HepG2 (cell line): Measurements from ENCODE around the gene FERMT2. TPM values are rescaled to one million over a fixed set of nuclear protein-coding genes. Genes with fewer than 3 reads are reported as not detected.
A peak's percentile ranks its signal among the peaks of the same experiment; 100 is the strongest.

ENCODE experiments used
- ATAC-seq: fragments of 200-7000 bp; cut with Tn5 transposase; 3 replicates; pipeline ENCODE4 v1.9.1; 2020; ENCODE audit warnings: mild to moderate bottlenecking, moderate library complexity
- BruUV-seq: library from RNA; stranded (reverse); fragments of 400-500 nt; replicated peaks from 2 replicates; lab custom pipeline; 2021; lab: Mats Ljungman, UMichigan
- CTCF ChIA-PET: fragments of 300-600 bp; formaldehyde crosslinking; extraction: SDS; loops from one replicate; lab custom pipeline; 2021; ENCODE audit warnings: low total read pairs, inconsistent platforms, low intra/inter-chr PET ratio; lab: Yijun Ruan, JAX
- POLR2A ChIA-PET: fragments of 350-600 bp; sonication (Branson Sonifier 250); formaldehyde crosslinking; loops from one replicate; lab custom pipeline; 2020; ENCODE audit warnings: antibody characterized with exemption, inconsistent platforms; lab: Yijun Ruan, JAX
- DNase-seq: peaks from one replicate; pipeline ENCODE4 v3.0.0-alpha.2; 2015; ENCODE audit warnings: low spot score
- FAIRE-seq: peaks from 3 replicates; lab custom pipeline; 2011; peaks lifted over from hg19 to GRCh38; lab: Jason Lieb, UNC
- H2AFZ ChIP-seq: one replicate; pipeline ENCODE4 v1.6.1; 2011; ENCODE audit warnings: low read length, inconsistent platforms
- H3K27ac ChIP-seq: fragments of 300-600 bp; 3 replicates; pipeline ENCODE4 v1.8.0; 2011; ENCODE audit warnings: mixed run types, mild to moderate bottlenecking, mixed read lengths, low read length, inconsistent platforms; ENCODE audit not compliant: insufficient read depth; ENCODE audit errors: extremely low read length
- H3K27me3 ChIP-seq, 2 experiments: fragments of 200-600 bp in 1 of 2; 2 replicates in 1 of 2; 3 replicates in 1 of 2; pipeline versions ENCODE4 v1.6.0 to v1.8.0; 2011; ENCODE audit warnings: low read length in 2 of 2, mild to moderate bottlenecking in 2 of 2, moderate library complexity in 2 of 2, inconsistent platforms in 1 of 2; ENCODE audit not compliant: insufficient read depth in 2 of 2, control insufficient read depth in 1 of 2
- H3K36me3 ChIP-seq, 2 experiments: fragments of 200-600 bp in 1 of 2; replicated peaks in 1 of 2; 2 replicates in 1 of 2; 3 replicates in 1 of 2; pipeline versions ENCODE4 v1.5.1 to v1.8.0; 2011; ENCODE audit warnings: low read length in 2 of 2, inconsistent platforms in 1 of 2; ENCODE audit not compliant: insufficient read depth in 2 of 2, control insufficient read depth in 1 of 2
- H3K4me1 ChIP-seq: 2 replicates; pipeline ENCODE4 v1.5.1; 2012; ENCODE audit warnings: low read length, inconsistent platforms; ENCODE audit not compliant: insufficient read depth
- H3K4me2 ChIP-seq: 2 replicates; pipeline ENCODE4 v1.6.0; 2011; ENCODE audit warnings: low read depth, low read length, inconsistent platforms
- H3K4me3 ChIP-seq, 3 experiments: fragments of 200-600 bp in 1 of 3; sonication (generic), shearing (Covaris generic) in 1 of 3; replicated peaks in 1 of 3; 2 replicates each; pipeline ENCODE4 v1.5.1; 2011 to 2016; ENCODE audit warnings: low read length in 3 of 3, inconsistent platforms in 2 of 3, low read depth in 2 of 3, mild to moderate bottlenecking in 2 of 3, control low read depth in 1 of 3, mixed read lengths in 1 of 3; ENCODE audit not compliant: insufficient read depth in 1 of 3
- H3K79me2 ChIP-seq: one replicate; pipeline ENCODE4 v1.6.1; 2011; ENCODE audit warnings: low read length, inconsistent platforms; ENCODE audit not compliant: insufficient read depth
- H3K9ac ChIP-seq: 2 replicates; pipeline ENCODE4 v1.6.0; 2011; ENCODE audit warnings: mild to moderate bottlenecking, low read depth, low read length, inconsistent platforms; ENCODE audit not compliant: insufficient read depth
- H3K9me3 ChIP-seq: 2 replicates; pipeline ENCODE4 v1.5.1; 2012; ENCODE audit warnings: mild to moderate bottlenecking, low read length
- H4K20me1 ChIP-seq: 2 replicates; pipeline ENCODE4 v1.6.0; 2011; ENCODE audit warnings: inconsistent platforms, mild to moderate bottlenecking, low read length, moderate library complexity; ENCODE audit not compliant: insufficient read depth
- MIXL1 ChIP-seq: IDR thresholded peaks from 2 replicates; pipeline ENCODE4 v1.6.1; 2016
- MTA3 ChIP-seq: sonication (generic); formaldehyde crosslinking; IDR thresholded peaks from 2 replicates; pipeline ENCODE4 v1.4.0; 2020; ENCODE audit warnings: missing genetic modification reagents
- SNAPC4 ChIP-seq: sonication (generic); formaldehyde crosslinking; IDR thresholded peaks from 2 replicates; pipeline ENCODE4 v1.4.0; 2020; ENCODE audit warnings: mild to moderate bottlenecking, missing genetic modification reagents
- WGBS: methylation state at CpG from one replicate; pipeline ENCODE4 v1.1.6; 2017; ENCODE audit warnings: low lambda C conversion rate; 5-methylcytosine and 5-hydroxymethylcytosine counted together
- in situ Hi-C: cut with HindIII; loops from 2 replicates; pipeline ENCODE4 v1.10.0; 2017; ENCODE audit warnings: low pct_unique_long_range_greater_than_20kb; ENCODE audit not compliant: extremely low pct_ligation_motif_present
- intact Hi-C: fragments of 100-400 bp; cut with micrococcal nuclease; formaldehyde crosslinking; loops from one replicate; pipeline ENCODE4 v1.10.0; 2022; ENCODE audit not compliant: unreplicated experiment
- polyA plus RNA-seq, 8 experiments: library from polyadenylated mRNA; depleted of rRNA in 3 of 8; stranded (reverse) in 7 of 8; unstranded in 1 of 8; fragments of >200 nt; fragmentation: Illumina TruSeq in 4 of 8; extraction: Trizol in 4 of 8; gene quantifications; 2 replicates each; pipeline versions ENCODE4 v1.2.1 to v1.2.3, GENCODE V29; 2011 to 2016; ENCODE audit warnings: low read depth in 4 of 8, missing spikeins in 1 of 8, mixed read lengths in 1 of 8; ENCODE audit not compliant: insufficient read depth in 1 of 8
- total RNA-seq, 5 experiments: library from RNA; depleted of rRNA; stranded (reverse); fragments of >200 nt; fragmentation: Illumina TruSeq; extraction: Trizol; gene quantifications; 2 replicates each; pipeline ENCODE4 v1.2.3, GENCODE V29; 2016; ENCODE audit warnings: low read depth in 1 of 5

The FERMT2 gene
- total and polyA plus RNA-seq, 2 of the 13 experiments (the other 11 are each of a cell fraction or from before 2014, with no cell fraction given) = 36.2 to 60.4 TPM

GRCh38 chr14:52836063-52836462 lies 114.8 kb downstream of the FERMT2 start (continued):
- TF ChIP-seq SNAPC4 (CRISPR knock-in tag) = no peak

- Histone ChIP-seq H3K4me3 (no peak overlapping the region), H3K4me2 (no peak overlapping the region), H3K27ac (no peak overlapping the region), H3K4me1 (peaks cover 26% of the 10 kb centered on the region), H2AFZ (no peak overlapping the region), H3K9me3 (no peaks in the 10 kb centered on the region), H4K20me1 (no peaks in the 10 kb centered on the region), H3K79me2 (no peaks in the 10 kb centered on the region), H3K9ac (no peak overlapping the region), H3K36me3 (no peaks in the 10 kb centered on the region), H3K27me3 (no peaks in the 10 kb centered on the region)
- intact Hi-C loops (no loop called here), in situ Hi-C loops (no loop called here)
- FAIRE-seq = peak; percentile 28
- DNase-seq = no peak
- ChIA-PET POLR2A (no interaction called here), CTCF (no interaction called here)
- ATAC-seq = no peak
- TF ChIP-seq MIXL1 = peak; percentile 50; the same call in 1 of the 2 replicates
- TF ChIP-seq MTA3 = no peak
- BruUV-seq = no TSS peak
- WGBS = 90% methylated on average over 12 of the region's 12 CpGs
Measured at GRCh38 chr14:52835122-52835903, 115.5 kb downstream of the FERMT2 start.
